Stimulated activated CD8-positive, alpha-beta memory T cell treated with anti-CD3 and anti-CD28 coated beads, Interleukin-12 subunit alpha, Interleukin-12 subunit beta, amount 100 ng/mL, for 1 hour (primary cell): ENCODE results near the gene CCDC40.
A peak's percentile ranks its signal among the peaks of the same experiment; 100 is the strongest.

Experiments used
- DNase-seq: peaks from one replicate; pipeline ENCODE4 v3.0.0-alpha.2; 2020; ENCODE audit warnings: low read depth

Gene CCDC40

GRCh38 chr17:80142929-80143328 lies 106.5 kb downstream of the CCDC40 start:
- no peak for DNase-seq

GRCh38 chr17:80145076-80146075 lies 108.9 kb downstream of the CCDC40 start:
- DNase-seq = no peak

- DNase-seq = no peak
These were observed 109.9 kb downstream of the CCDC40 start for GRCh38 chr17:80146121-80147034.

GRCh38 chr17:80147035-80147822 lies 110.8 kb downstream of the CCDC40 start, which contains the start of gene EIF4A3:
Gene EIF4A3, minus strand, starts transcription at chr17:80147128. Its CDS starts 167 bp downstream, at chr17:80146961.
- DNase-seq = peak; percentile 94
